Measurements from ENCODE around the gene ZNF681. TPM values are rescaled to one million over a fixed set of nuclear protein-coding genes. Genes with fewer than 3 reads are reported as not detected.

The ZNF681 gene
- total and polyA plus RNA-seq, 9 of the 15 experiments (the other 6 are each of a cell fraction or from before 2014, with no cell fraction given) = 2.8 to 8.6 (median 4.1) TPM

DNA sequence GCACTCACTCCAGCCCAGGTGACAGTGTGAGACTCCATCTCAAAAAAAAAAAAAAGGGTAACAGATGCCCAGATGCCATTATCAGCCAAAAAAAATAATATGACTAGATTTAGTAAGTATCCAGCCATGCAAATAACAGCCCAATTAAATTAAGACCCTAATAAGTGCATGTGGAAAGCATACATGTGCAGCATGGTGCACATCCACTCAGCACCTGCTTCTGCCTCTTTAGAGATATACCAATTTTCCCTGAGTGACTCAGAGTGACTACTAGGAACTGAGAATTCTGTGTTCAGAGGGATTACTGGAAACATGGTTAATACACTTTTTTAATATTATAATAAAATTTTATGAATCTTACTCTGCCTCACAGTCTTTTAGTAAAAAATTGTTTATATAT, 41.9 kb downstream of the ZNF681 start:
- Histone ChIP-seq H3K36me3 (ENCODE audit: control insufficient read depth, insufficient read depth, low read length) (no peaks in the 10 kb centered on the region), H3K4me2 (ENCODE audit: insufficient read depth, low read length) (no peak overlapping the region), H3K9ac (ENCODE audit: insufficient read depth in 1 of 2, low read depth in 2 of 2, low read length in 2 of 2) (no peak overlapping the region), H3K4me1 (replicated peaks in 1 of 2; ENCODE audit: control insufficient read depth in 2 of 2, insufficient read depth in 2 of 2, low read length in 2 of 2) (no peaks in the 10 kb centered on the region), H3K79me2 (ENCODE audit: control insufficient read depth, insufficient read depth, low read length) (no peaks in the 10 kb centered on the region), H3K27ac (ENCODE audit: extremely low read depth, low read depth, low read length) (no peak overlapping the region), H3K9me1 (ENCODE audit: control insufficient read depth, insufficient read depth, low read length) (no peaks in the 10 kb centered on the region), H3K9me3 (replicated peaks; ENCODE audit: control insufficient read depth, insufficient read depth, low read depth, low read length) (no peaks in the 10 kb centered on the region), H3K27me3 (ENCODE audit: control insufficient read depth in 2 of 2, insufficient read depth in 2 of 2, low read length in 2 of 2) (no peaks in the 10 kb centered on the region), H3K4me3 (no peak overlapping the region), H4K20me1 (replicated peaks; ENCODE audit: control insufficient read depth, insufficient read depth, low read length) (no peaks in the 10 kb centered on the region), H2AFZ (ENCODE audit: low read depth, low read length) (no peak overlapping the region)
- no TSS peak for BruUV-seq (replicated peaks)
- ChIA-PET POLR2A (no interaction called here), CTCF (ENCODE audit: low intra/inter-chr PET ratio) (no interaction called here)
- no peak for DNase-seq (ENCODE audit: extremely low read depth in 1 of 4, low spot score in 3 of 4)
- no peak for FAIRE-seq
- in situ Hi-C loops (cut with MboI) (no loop called here), intact Hi-C loops (cut with micrococcal nuclease) (no loop called here)
- ATAC-seq = no peak
- TF ChIP-seq CCNT2 (IDR thresholded peaks at IDR 0.05; ENCODE audit: borderline replicate concordance, extremely low read depth, insufficient read length, low read depth, low read length) (no peak), POLR2AphosphoS2 (IDR thresholded peaks at IDR 0.05; ENCODE audit: low read length) (no peak), KDM5B (IDR thresholded peaks at IDR 0.05; ENCODE audit: insufficient replicate concordance, low read depth, low read length) (no peak), MCM5 (IDR thresholded peaks at IDR 0.05; ENCODE audit: low read depth) (no peak), SLC30A9 (CRISPR knock-in tag; IDR thresholded peaks at IDR 0.05) (no peak), ZNF551 (CRISPR knock-in tag; IDR thresholded peaks at IDR 0.05) (no peak), HNRNPH1 (optimal IDR thresholded peaks at IDR 0.05; ENCODE audit: low read depth, low read length) (no peak), CHCHD3 (CRISPR knock-in tag; IDR thresholded peaks at IDR 0.05) (no peak)
- TF ChIP-seq, protein P1, sequence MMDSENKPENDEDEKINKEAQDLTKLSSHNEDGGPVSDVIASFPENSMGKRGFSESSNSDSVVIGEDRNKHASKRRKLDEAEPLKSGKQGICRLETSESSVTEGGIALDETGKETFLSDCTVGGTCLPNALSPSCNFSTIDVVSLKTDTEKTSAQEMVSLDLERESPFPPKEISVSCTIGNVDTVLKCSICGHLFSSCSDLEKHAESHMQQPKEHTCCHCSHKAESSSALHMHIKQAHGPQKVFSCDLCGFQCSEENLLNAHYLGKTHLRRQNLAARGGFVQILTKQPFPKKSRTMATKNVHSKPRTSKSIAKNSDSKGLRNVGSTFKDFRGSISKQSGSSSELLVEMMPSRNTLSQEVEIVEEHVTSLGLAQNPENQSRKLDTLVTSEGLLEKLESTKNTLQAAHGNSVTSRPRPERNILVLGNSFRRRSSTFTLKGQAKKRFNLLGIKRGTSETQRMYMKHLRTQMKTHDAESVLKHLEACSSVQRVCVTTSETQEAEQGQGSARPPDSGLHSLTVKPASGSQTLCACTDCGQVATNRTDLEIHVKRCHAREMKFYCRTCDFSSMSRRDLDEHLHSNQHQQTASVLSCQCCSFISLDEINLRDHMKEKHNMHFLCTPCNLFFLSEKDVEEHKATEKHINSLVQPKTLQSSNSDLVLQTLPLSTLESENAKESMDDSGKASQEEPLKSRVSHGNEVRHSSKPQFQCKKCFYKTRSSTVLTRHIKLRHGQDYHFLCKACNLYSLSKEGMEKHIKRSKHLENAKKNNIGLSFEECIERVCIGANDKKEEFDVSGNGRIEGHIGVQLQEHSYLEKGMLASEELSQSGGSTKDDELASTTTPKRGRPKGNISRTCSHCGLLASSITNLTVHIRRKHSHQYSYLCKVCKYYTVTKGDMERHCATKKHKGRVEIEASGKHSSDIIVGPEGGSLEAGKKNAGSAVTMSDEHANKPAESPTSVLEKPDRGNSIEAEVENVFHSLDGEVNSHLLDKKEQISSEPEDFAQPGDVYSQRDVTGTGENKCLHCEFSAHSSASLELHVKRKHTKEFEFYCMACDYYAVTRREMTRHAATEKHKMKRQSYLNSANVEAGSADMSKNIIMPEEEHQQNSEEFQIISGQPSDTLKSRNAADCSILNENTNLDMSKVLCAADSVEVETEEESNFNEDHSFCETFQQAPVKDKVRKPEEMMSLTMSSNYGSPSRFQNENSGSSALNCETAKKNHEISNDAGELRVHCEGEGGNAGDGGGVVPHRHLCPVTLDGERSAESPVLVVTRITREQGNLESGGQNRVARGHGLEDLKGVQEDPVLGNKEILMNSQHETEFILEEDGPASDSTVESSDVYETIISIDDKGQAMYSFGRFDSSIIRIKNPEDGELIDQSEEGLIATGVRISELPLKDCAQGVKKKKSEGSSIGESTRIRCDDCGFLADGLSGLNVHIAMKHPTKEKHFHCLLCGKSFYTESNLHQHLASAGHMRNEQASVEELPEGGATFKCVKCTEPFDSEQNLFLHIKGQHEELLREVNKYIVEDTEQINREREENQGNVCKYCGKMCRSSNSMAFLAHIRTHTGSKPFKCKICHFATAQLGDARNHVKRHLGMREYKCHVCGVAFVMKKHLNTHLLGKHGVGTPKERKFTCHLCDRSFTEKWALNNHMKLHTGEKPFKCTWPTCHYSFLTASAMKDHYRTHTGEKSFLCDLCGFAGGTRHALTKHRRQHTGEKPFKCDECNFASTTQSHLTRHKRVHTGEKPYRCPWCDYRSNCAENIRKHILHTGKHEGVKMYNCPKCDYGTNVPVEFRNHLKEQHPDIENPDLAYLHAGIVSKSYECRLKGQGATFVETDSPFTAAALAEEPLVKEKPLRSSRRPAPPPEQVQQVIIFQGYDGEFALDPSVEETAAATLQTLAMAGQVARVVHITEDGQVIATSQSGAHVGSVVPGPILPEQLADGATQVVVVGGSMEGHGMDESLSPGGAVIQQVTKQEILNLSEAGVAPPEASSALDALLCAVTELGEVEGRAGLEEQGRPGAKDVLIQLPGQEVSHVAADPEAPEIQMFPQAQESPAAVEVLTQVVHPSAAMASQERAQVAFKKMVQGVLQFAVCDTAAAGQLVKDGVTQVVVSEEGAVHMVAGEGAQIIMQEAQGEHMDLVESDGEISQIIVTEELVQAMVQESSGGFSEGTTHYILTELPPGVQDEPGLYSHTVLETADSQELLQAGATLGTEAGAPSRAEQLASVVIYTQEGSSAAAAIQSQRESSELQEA (IDR thresholded peaks at IDR 0.05; ENCODE audit: low read depth) = no peak
- TF ChIP-seq, protein P2, sequence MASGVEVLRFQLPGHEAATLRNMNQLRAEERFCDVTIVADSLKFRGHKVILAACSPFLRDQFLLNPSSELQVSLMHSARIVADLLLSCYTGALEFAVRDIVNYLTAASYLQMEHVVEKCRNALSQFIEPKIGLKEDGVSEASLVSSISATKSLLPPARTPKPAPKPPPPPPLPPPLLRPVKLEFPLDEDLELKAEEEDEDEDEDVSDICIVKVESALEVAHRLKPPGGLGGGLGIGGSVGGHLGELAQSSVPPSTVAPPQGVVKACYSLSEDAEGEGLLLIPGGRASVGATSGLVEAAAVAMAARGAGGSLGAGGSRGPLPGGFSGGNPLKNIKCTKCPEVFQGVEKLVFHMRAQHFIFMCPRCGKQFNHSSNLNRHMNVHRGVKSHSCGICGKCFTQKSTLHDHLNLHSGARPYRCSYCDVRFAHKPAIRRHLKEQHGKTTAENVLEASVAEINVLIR (CRISPR knock-in tag; IDR thresholded peaks at IDR 0.05) = no peak
